Activated CD4-positive, CD25-positive, alpha-beta regulatory T cell treated with anti-CD3 and anti-CD28 coated beads, Interleukin-2, amount 50 U/mL, for 16 hours (primary cell): ENCODE data around the gene TSPAN14.
"Not testable (repeated sequence)": the region's sequence is repeated elsewhere in the genome, so short reads cannot be mapped to it uniquely, and the experiment has no call there.

Source experiments
- DNase-seq: peaks from one replicate; pipeline ENCODE4 v3.0.0-alpha.2; 2020; ENCODE audit warnings: low read depth, low spot score

Gene TSPAN14

DNA sequence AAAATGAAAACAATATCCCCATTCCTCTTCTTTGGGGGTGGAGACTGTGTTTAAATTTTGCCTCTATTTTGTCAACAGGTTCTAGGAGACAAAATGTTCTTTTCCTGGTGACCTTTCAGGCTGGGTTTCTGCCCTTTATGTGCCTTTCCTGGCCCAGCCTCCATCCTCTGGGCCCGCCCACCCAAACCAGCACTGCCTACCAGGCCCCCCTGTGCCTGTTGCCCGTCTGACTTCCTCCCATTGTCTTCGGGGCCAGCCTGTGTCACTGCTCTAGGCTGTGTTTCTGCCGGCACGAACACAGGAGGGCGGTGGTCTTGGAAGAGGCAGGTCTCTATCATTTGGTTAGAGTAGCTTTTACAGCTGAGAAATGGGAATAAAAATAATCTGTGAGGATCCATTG, 13.9 kb downstream of the TSPAN14 start:
- DNase-seq, result no peak

- DNase-seq, result no peak
Measured at GRCh38 chr10:80468806-80469421, 14.8 kb downstream of the TSPAN14 start.

GRCh38 chr10:80470266-80470665, 16.2 kb downstream of the TSPAN14 start:
- DNase-seq, result no peak

- no peak for DNase-seq
Measured at GRCh38 chr10:80471001-80471400, 16.9 kb downstream of the TSPAN14 start.

- DNase-seq, result no peak
Measured at GRCh38 chr10:80471715-80472233, 17.7 kb downstream of the TSPAN14 start.

- DNase-seq, result no peak
Measured at GRCh38 chr10:80472234-80473095, 18.4 kb downstream of the TSPAN14 start.

GRCh38 chr10:80473096-80473657, 19.1 kb downstream of the TSPAN14 start:
- DNase-seq, result no peak

GRCh38 chr10:80473692-80474596, 19.8 kb downstream of the TSPAN14 start:
- no peak for DNase-seq

GRCh38 chr10:80474597-80474910, 20.4 kb downstream of the TSPAN14 start:
- DNase-seq, result no peak

DNA sequence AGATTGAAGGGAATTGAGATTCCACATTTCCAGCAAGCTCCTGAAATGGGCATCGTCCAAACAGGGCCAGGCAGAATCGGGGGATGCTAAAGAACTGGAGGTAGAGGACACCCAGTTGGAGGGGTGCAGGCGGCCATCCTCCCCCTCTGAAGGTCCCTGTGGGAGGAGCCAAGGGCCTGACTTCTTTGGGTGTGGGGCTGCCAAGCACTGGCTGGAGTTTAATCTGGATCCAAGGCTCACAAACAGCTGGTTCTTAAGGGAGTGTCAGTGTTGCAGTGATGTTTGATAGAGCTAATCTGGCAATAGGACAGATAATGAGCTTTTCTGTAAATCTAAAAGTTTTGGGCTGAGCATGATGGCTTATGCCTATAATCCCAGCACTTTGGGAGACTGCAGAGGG, 20.8 kb downstream of the TSPAN14 start:
- DNase-seq, result no peak

GRCh38 chr10:80475641-80476040, 21.5 kb downstream of the TSPAN14 start:
- not testable (repeated sequence) for DNase-seq

- no peak for DNase-seq
Measured at GRCh38 chr10:80476685-80477084, 22.6 kb downstream of the TSPAN14 start.

GRCh38 chr10:80477813-80478212, 23.7 kb downstream of the TSPAN14 start:
- DNase-seq, result no peak

DNA sequence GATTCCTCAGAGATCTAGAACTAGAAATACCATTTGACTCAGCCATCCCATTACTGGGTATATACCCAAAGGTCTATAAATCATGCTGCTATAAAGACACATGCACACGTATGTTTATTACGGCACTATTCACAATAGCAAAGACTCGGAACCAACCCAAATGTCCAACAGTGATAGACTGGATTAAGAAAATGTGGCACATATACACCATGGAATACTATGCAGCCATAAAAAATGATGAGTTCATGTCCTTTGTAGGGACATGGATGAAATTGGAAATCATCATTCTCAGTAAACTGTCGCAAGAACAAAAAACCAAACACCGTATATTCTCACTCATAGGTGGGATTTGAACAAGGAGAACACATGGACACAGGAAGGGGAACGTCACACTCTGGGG, 26.3 kb downstream of the TSPAN14 start:
- not testable (repeated sequence) for DNase-seq

GRCh38 chr10:80480852-80481251, 26.7 kb downstream of the TSPAN14 start:
- no peak for DNase-seq

DNA sequence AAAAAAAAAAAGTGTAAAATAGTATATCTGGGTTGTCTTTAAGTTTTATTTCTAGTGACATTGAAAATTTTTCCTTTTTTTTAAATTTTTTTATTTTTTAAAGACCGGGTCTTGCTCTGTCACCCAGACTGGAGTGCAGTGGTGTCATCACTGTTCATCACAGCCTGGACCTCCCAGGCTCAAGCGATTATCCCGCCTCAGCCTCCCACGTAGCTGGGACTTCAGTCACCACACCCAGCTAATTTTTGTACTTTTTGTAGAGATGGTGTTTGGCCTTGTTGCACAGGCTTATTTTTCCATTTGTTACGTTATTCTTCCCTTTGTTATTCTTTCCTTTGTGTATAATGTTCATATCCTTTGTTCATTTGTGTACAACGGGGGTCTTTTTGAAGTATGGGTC, 30.1 kb downstream of the TSPAN14 start:
- no peak for DNase-seq

GRCh38 chr10:80484676-80485075, 30.6 kb downstream of the TSPAN14 start:
- DNase-seq, result no peak

- DNase-seq, result no peak
Measured at GRCh38 chr10:80485076-80485945, 31.2 kb downstream of the TSPAN14 start.

GRCh38 chr10:80485946-80486764, 32.0 kb downstream of the TSPAN14 start:
- no peak for DNase-seq
